Prostate gland (tissue), 2 donors: ENCODE measurements around the gene SPG7.

ENCODE experiments used
- CTCF ChIP-seq, 4 experiments: fragments of 200-600 bp in 2 of 4; fragments of 450-650 bp in 2 of 4; sonication (generic) in 2 of 4; IDR thresholded peaks; 1 replicate in 3 of 4; 2 replicates in 1 of 4; pipeline ENCODE4 v1.5.1; 2016 to 2019; ENCODE audit warnings: antibody characterized with exemption in 4 of 4, mild to moderate bottlenecking in 2 of 4, moderate library complexity in 2 of 4
- POLR2A ChIP-seq: fragments of 450-650 bp; IDR thresholded peaks from one replicate; pipeline ENCODE4 v1.6.1; 2016; ENCODE audit warnings: antibody characterized with exemption, mild to moderate bottlenecking

GRCh38 chr16:89586853-89587252, 78.7 kb downstream of the SPG7 start:
- TF ChIP-seq CTCF (IDR thresholded peaks at IDR 0.05) (no peak), POLR2A (no peak)
